Fibroblast of lung (primary cell): Measurements from ENCODE around the gene SMIM36.

ENCODE experiments used
- EZH2 ChIP-seq: IDR thresholded peaks from 2 replicates; pipeline ENCODE4 v1.5.1; 2012; ENCODE audit warnings: low read length, control low read depth, mild to moderate bottlenecking; ENCODE audit errors: missing control alignments
- TF ChIP-seq, protein P1 (sequence below), 2 donors: IDR thresholded peaks in 1 of 2; conservative IDR thresholded peaks in 1 of 2; 1 replicate in 1 of 2; 2 replicates in 1 of 2; pipeline ENCODE4 v1.5.1; 2011 to 2012; ENCODE audit warnings: low read length in 2 of 2, control low read depth in 1 of 2, inconsistent platforms in 1 of 2, low read depth in 1 of 2, mild to moderate bottlenecking in 1 of 2

DNA sequence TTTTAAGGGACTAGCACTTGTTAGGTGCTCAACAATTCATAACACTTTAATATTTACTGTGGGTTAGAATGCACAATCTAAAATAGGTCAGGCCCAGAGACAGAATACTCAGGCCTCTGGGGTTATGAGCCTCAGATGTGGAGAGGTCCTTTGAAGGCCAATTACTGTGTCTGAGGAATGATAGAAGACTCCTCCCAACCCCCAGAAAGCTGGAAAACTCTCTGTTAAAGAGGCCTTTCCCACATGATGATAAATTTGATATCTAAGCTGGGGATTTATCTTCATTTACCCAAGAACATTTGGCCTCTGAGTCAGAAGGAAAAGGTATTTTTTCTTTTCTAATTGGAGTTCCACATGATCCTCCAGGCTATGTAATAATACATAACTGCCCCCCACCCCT lies 48.5 kb downstream of the SMIM36 start:
- TF ChIP-seq, protein P1, sequence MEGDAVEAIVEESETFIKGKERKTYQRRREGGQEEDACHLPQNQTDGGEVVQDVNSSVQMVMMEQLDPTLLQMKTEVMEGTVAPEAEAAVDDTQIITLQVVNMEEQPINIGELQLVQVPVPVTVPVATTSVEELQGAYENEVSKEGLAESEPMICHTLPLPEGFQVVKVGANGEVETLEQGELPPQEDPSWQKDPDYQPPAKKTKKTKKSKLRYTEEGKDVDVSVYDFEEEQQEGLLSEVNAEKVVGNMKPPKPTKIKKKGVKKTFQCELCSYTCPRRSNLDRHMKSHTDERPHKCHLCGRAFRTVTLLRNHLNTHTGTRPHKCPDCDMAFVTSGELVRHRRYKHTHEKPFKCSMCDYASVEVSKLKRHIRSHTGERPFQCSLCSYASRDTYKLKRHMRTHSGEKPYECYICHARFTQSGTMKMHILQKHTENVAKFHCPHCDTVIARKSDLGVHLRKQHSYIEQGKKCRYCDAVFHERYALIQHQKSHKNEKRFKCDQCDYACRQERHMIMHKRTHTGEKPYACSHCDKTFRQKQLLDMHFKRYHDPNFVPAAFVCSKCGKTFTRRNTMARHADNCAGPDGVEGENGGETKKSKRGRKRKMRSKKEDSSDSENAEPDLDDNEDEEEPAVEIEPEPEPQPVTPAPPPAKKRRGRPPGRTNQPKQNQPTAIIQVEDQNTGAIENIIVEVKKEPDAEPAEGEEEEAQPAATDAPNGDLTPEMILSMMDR (conservative IDR thresholded peaks at IDR 0.05 in 1 of 2, IDR thresholded peaks at IDR 0.05 in 1 of 2; ENCODE audit: low read depth in 1 of 2, low read length in 2 of 2): no peak
- no peak for TF ChIP-seq EZH2
